ENCODE results near the gene ZNF511. TPM values are rescaled to one million over a fixed set of nuclear protein-coding genes. Genes with fewer than 3 reads are reported as not detected.

ZNF511 gene
- total RNA-seq, 4 donors from 2014 or later = 21.8 to 104 (median 27.2) TPM

- no peaks in the 10 kb centered on the region for H3K36me3 ChIP-seq
- no peak overlapping the region for H3K27ac ChIP-seq
- TF ChIP-seq POLR2AphosphoS5 (IDR thresholded peaks at IDR 0.05) (no peak), POLR2A (IDR thresholded peaks at IDR 0.05) (no peak), EP300 (IDR thresholded peaks at IDR 0.05; ENCODE audit: low read depth) (no peak), CTCF (IDR thresholded peaks at IDR 0.05) (no peak)
- no peaks in the 10 kb centered on the region for H3K9me3 ChIP-seq
- intact Hi-C loops (cut with DNase I; ENCODE audit: low total_unique reads) = no loop called here
- peaks cover 23% of the 10 kb centered on the region for H3K27me3 ChIP-seq
- peaks cover 5 to 18% (median 11%) of the 10 kb centered on the region in 4 donors for H3K4me1 ChIP-seq
- in situ Hi-C loops (cut with MboI; ENCODE audit: low pct_ligation_motif_present in 1 of 4, low pct_unique_long_range_greater_than_20kb in 1 of 4, low sequenced_read_pairs in 3 of 4) = no loop called here
- DNase-seq = no peak
- H3K4me3 ChIP-seq = no peak overlapping the region
- 53% methylated on average over 11 of the region's 13 CpGs; no CpG with 5 or more reads in 1 of the 2 donors for WGBS, 2 donors (ENCODE audit: low coverage in 1 of 2)
Observed at GRCh38 chr10:133350950-133351329, 42.2 kb downstream of the ZNF511 start.

- H3K36me3 ChIP-seq = no peaks in the 10 kb centered on the region
- H3K27me3 ChIP-seq = peaks cover 16% of the 10 kb centered on the region
- in situ Hi-C loops (cut with MboI; ENCODE audit: low pct_ligation_motif_present in 1 of 4, low pct_unique_long_range_greater_than_20kb in 1 of 4, low sequenced_read_pairs in 3 of 4) = no loop called here
Observed at GRCh38 chr10:133351408-133352318, 42.9 kb downstream of the ZNF511 start.

GRCh38 chr10:133353202-133353959, 44.7 kb downstream of the ZNF511 start:
- Histone ChIP-seq H3K27ac (no peak overlapping the region), H3K36me3 (no peaks in the 10 kb centered on the region), H3K9me3 (no peaks in the 10 kb centered on the region), H3K4me3 (no peak overlapping the region), H3K4me1 (peaks cover 0 to 18% (median 14%) of the 10 kb centered on the region in 4 donors), H3K27me3 (no peaks in the 10 kb centered on the region)
- DNase-seq = no peak
- intact Hi-C loops (cut with DNase I; ENCODE audit: low total_unique reads) (no loop called here), in situ Hi-C loops (cut with MboI; ENCODE audit: low pct_ligation_motif_present in 1 of 4, low pct_unique_long_range_greater_than_20kb in 1 of 4, low sequenced_read_pairs in 3 of 4) (no loop called here)
- no peak for TF ChIP-seq POLR2AphosphoS5 (IDR thresholded peaks at IDR 0.05)
- no peak for TF ChIP-seq CTCF (IDR thresholded peaks at IDR 0.05)
- no peak for TF ChIP-seq EP300 (IDR thresholded peaks at IDR 0.05; ENCODE audit: low read depth)
- TF ChIP-seq POLR2A (IDR thresholded peaks at IDR 0.05) = no peak
- 78% methylated on average over 15 of the region's 16 CpGs; no CpG with 5 or more reads in 1 of the 2 donors for WGBS, 2 donors (ENCODE audit: low coverage in 1 of 2)

More at GRCh38 chr10:133351408-133352318, 42.9 kb downstream of the ZNF511 start:
- intact Hi-C loops (cut with DNase I; ENCODE audit: low total_unique reads) = no loop called here
- DNase-seq = no peak
- TF ChIP-seq EP300 (IDR thresholded peaks at IDR 0.05; ENCODE audit: low read depth) (no peak), POLR2AphosphoS5 (IDR thresholded peaks at IDR 0.05) (no peak), POLR2A (IDR thresholded peaks at IDR 0.05) (no peak), CTCF (IDR thresholded peaks at IDR 0.05) (no peak)
- Histone ChIP-seq H3K9me3 (no peaks in the 10 kb centered on the region), H3K27ac (no peak overlapping the region), H3K4me3 (no peak overlapping the region), H3K4me1 (peaks cover 6 to 19% (median 14%) of the 10 kb centered on the region in 4 donors)
- WGBS, 2 donors (ENCODE audit: low coverage in 1 of 2) = 73% methylated on average over 24 of the region's 24 CpGs; no CpG with 5 or more reads in 1 of the 2 donors

- in situ Hi-C loops (cut with MboI; ENCODE audit: low pct_ligation_motif_present in 1 of 4, low pct_unique_long_range_greater_than_20kb in 1 of 4, low sequenced_read_pairs in 3 of 4) = no loop called here
- intact Hi-C loops (cut with DNase I; ENCODE audit: low total_unique reads) = no loop called here
- TF ChIP-seq CTCF (IDR thresholded peaks at IDR 0.05) = no peak
- TF ChIP-seq POLR2A (IDR thresholded peaks at IDR 0.05) = no peak
- TF ChIP-seq POLR2AphosphoS5 (IDR thresholded peaks at IDR 0.05) = no peak
- no peak for TF ChIP-seq EP300 (IDR thresholded peaks at IDR 0.05; ENCODE audit: low read depth)
- no peak overlapping the region for H3K27ac ChIP-seq
- no peaks in the 10 kb centered on the region for H3K36me3 ChIP-seq
- peaks cover 0 to 18% (median 15%) of the 10 kb centered on the region in 4 donors for H3K4me1 ChIP-seq
- H3K27me3 ChIP-seq = no peaks in the 10 kb centered on the region
- WGBS, 2 donors (ENCODE audit: low coverage in 1 of 2) = 67 to 85% methylated on average over 5 to 16 of the region's 16 CpGs
- no peaks in the 10 kb centered on the region for H3K9me3 ChIP-seq
- no peak for DNase-seq
- H3K4me3 ChIP-seq = no peak overlapping the region
Observed at GRCh38 chr10:133353988-133354605, 45.4 kb downstream of the ZNF511 start.

Data from transverse colon (tissue), 4 donors.